Body of pancreas (tissue), 4 donors: Measurements from ENCODE around the gene FBXO46.

Source experiments
- CTCF ChIP-seq, 7 experiments: fragments of 450-650 bp in 4 of 7; fragments of 200-600 bp in 3 of 7; sonication (generic) in 3 of 7; IDR thresholded peaks; one replicate each; pipeline ENCODE4 v1.5.1; 2016 to 2019; ENCODE audit warnings: antibody characterized with exemption in 7 of 7
- POLR2A ChIP-seq, 3 donors: fragments of 450-650 bp; IDR thresholded peaks; one replicate each; pipeline ENCODE4 v1.6.1; 2016; ENCODE audit warnings: antibody characterized with exemption in 3 of 3, mild to moderate bottlenecking in 2 of 3

- no peak for TF ChIP-seq POLR2A (IDR thresholded peaks at IDR 0.05)
- TF ChIP-seq CTCF (IDR thresholded peaks at IDR 0.05) = no peak
Measured at GRCh38 chr19:45753548-45753947, 22.9 kb upstream of the FBXO46 start.
